GM21367 (cell line): ENCODE data around the gene EDNRB.

Experiments
- ATAC-seq: cut with Tn5 transposase; IDR thresholded peaks from one replicate; pipeline ENCODE4 v1.9.1; 2021; ENCODE audit not compliant: unreplicated experiment

Gene EDNRB

DNA sequence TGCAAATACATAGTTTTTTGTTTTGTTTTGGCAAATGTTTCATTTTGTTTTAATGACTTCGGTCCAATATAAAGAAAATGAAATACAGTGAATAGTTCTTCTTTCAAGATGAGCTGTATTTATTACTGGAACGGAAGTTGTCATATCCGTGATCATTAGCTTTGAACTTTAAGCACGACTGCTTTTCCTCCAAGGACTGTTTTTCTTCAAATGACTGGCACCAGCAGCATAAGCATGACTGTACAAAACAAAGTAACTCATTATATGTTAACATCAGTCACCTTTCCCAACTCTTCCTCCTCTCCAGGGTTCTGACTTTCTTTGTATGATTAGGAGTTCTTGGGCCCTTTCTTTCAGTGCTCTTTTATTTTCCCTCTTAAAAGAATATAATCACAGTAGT lies 20.5 kb downstream of the EDNRB start:
- ATAC-seq, result peak; percentile 99

- ATAC-seq, result no peak
Observed at GRCh38 chr13:77896977-77897376, 21.7 kb downstream of the EDNRB start.

- no peak for ATAC-seq
Observed at GRCh38 chr13:77896536-77896935, 22.1 kb downstream of the EDNRB start.

DNA sequence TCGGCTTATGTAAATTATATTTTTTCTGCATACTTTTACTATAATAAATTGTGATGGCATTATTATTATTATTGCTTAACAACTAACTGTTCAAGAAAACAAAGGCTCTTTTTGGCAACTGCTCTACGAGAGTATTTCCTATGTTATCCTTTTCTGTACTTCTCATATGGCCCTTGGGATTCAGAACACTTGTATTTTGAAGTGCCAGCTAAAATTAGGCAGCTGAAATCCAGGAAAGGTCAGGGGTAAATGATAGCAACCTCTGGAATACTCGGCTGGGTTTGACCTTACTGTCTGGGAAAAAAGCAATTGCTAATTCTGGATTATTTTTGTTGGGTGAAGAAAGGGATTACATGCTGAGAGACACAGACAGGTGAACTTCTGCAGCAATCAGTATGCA lies 23.9 kb downstream of the EDNRB start:
- ATAC-seq, result no peak

DNA sequence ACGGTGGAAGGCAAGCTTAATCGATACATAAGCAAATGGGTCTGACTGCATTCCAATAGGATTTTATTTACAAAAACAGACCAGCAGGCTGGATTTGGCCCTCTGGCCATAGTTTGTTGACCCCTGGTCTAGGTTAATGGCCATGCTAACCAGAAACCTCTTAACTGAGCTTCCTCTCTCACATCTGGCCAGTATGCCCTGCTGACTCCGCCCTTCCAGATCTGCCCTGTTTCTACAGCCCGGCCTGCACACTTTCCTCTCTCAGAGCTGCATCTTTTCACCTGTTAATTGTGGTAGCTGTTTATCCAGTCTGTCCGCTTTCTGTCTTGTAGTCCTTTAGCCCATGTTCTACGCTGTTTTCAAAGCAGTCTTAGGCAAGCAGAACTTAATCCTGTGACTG lies 25.6 kb downstream of the EDNRB start:
- no peak for ATAC-seq

GRCh38 chr13:77892491-77892890 lies 26.1 kb downstream of the EDNRB start:
- ATAC-seq, result no peak

DNA sequence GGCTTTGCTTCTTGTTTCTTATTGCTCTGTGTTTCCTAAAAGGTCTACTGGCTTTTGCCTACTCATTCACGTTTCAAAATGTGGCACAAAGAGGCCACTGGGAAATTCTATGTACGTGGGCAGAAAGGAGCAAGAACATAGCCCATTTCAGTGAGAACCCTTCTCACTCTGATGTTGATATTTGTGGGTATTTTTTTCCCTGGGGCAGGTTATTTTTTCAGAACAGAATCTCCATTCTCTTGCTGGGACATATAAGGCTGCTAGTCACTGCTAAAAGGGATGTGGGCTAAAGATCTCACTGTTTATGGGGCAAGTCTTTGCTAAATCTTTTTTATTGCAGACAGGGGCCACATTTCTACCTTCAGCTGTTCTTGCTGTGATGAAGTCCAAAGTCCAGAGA lies 27.1 kb downstream of the EDNRB start:
- no peak for ATAC-seq

- ATAC-seq, result no peak
Observed at GRCh38 chr13:77891041-77891440, 27.6 kb downstream of the EDNRB start.

GRCh38 chr13:77883328-77883727 lies 35.3 kb downstream of the EDNRB start:
- no peak for ATAC-seq

GRCh38 chr13:77878190-77878589 lies 40.4 kb downstream of the EDNRB start:
- ATAC-seq, result no peak

DNA sequence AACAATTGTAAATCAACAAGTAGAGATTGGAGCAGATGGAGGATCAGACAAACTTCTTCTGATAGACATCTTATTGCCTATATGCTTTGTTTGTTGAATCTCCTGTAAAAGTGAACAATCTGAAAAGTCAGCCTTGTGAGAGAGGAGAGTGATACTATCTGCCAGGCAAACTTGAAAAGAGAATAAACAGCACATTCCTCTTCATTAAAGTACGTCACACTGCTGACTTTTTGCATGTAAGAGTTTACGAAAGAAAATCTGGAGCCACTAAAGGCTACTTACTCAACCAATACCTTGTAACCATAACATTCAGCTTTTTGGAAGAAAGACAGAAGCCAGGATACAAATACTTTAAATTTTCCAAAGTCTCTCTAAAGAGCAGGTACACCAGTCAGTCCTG lies 42.5 kb downstream of the EDNRB start:
- ATAC-seq, result no peak

- ATAC-seq, result no peak
Observed at GRCh38 chr13:77874406-77874805, 44.2 kb downstream of the EDNRB start.

GRCh38 chr13:77872995-77873394 lies 45.6 kb downstream of the EDNRB start:
- no peak for ATAC-seq

DNA sequence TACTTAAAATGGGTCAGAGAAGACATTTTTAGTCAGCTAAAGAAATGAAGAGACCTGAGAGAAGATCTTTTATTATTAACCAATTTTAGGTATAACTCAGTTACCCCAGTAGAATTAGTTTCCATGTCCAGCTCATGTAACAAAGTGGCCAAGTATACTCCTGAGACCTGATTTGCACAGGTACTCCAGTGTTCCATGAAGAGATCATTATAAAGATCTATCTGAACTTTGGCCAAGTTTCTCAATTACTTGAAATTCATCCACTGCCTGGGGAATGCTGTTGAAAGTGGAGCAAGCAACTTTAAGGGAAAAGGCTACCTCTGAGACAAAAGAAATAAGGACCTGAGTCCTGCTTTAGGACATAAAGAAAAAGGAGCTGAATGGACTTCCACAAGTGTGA lies 47.0 kb downstream of the EDNRB start:
- ATAC-seq, result no peak

DNA sequence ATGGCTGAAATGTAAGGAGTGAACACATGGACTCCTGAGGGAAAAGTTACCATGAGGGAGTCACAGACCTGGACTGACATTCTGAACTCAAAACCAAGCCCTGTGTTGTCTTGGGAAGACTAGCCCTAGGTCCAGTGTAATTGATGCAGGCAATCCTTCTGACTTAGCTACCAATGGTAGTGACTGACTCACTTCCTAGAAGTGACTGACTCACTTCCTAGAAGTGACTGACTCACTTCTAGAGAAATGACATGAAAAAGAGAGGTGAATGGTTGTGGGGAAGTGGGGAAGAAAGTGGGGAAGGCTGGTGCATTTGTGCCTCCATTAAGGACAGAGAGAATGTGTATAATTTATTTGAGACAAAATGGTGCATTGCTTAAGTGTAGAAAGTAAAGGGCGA lies 49.9 kb downstream of the EDNRB start:
- ATAC-seq, result no peak

DNA sequence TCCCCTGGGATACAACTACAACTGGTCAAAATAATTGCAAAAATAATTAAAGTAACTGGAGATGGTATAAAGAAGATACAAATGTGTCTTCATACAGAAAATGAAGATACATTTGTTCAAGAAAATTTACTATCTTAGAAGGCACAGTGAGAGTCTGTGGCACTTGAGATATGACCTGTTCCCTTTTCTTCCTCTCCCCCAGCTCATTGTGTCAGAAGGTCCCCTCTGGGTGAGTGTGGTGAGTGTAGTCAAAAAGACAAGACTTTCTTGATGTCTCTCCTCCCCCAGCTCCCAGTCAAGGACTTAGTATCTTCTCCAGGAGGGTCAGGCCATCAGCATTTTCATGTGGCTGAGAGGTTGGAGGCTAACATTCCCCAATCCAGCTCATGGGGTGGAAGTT lies 51.7 kb downstream of the EDNRB start:
- ATAC-seq, result no peak

DNA sequence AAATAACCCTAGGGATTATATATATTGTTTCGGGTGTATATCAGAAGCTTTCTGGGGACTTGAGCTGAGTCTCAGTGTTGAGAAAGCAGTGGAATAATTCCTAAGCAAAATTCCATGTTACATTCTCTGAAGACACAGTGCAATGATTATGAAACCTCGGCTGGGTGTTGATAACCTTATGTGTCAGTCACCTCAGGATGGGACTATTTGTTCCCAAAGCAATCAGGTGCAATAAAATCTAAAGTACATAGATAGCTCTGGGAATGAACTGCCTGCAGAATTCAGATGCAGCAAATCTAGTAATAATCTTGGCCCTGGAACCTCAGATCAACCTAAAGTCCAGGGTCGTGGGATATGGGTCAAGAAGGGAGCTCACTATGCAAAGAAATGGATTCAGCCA lies 53.0 kb downstream of the EDNRB start:
- ATAC-seq, result no peak

- no peak for ATAC-seq
Observed at GRCh38 chr13:77863144-77863543, 55.5 kb downstream of the EDNRB start.

GRCh38 chr13:77861741-77862140 lies 56.9 kb downstream of the EDNRB start:
- no peak for ATAC-seq

DNA sequence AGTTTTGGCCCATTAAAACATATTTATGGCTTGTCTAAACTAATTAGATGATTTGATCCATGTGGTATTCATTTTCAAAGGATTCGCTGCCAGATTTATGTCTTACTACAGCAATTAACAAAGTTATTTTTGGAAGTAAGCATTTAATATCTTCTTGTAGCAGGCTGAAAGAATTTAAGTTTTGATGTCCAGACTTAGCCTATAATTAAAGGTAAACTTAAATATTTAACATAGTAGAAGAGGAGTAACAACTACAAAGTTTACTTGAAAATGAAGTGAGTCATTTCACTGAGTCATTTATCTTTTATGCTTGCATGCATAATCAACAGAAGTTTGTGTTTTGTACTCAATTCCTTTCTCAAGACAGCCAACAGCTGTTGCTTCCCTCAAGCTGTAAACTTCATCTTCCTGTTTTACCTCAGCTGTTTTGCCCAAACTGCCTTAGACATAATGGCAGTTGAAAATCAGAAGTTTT lies 58.1 kb downstream of the EDNRB start:
- ATAC-seq, result no peak

DNA sequence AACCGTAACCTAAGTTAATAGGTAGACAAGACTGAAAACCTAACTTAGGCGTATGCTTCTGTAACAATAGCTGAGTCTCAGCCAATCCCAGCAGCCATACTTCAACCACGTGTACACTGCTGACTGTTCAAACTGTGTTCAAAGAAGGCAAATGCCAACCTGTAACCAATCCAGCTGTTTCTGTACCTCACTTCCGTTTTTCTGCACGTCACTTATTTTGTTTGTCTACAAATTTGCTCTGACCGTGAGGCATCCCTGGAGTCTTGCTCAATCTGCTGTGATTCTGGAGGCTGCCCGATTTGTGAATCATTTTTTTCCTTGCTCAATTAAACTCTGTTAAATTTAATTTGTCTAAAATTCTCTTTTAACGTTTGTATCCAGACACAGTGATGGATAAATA lies 59.2 kb downstream of the EDNRB start:
- ATAC-seq, result no peak

DNA sequence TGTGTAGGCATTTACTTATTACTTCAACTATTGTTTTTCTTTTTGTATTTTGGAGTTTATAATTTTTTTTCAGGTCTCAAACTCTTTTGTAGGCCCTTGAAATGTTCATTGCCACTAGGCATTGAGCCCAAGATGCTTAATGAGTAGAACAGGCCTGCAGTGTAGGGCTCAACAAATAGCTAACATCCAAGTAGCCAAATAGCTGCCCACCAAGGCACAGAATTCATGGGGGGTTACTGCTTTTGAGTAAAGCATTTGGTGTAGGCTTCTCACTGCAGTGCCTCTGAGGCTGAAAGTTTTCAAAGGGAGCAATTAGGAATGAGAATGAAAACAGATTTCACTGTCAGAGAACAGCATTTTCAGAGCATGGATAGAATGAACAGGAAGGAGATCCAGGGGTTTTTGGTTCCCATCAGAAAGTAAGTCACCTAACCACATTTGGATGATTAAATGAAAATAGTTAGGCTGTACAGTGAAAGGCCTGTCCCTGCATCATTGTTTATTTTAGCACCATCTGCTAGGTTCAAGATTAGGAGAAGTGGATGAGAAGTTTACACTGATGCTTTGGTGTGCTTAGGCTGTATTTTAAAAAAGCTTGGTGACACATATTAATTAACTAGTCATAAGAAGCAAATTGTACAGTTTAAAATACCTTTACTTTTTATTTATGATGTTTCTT lies 61.0 kb downstream of the EDNRB start:
- ATAC-seq, result no peak

GRCh38 chr13:77853703-77854102 lies 64.9 kb downstream of the EDNRB start:
- ATAC-seq, result no peak
